HepG2 (cell line): ENCODE results near the gene ALKBH2. TPM values are rescaled to one million over a fixed set of nuclear protein-coding genes. Genes with fewer than 3 reads are reported as not detected.

ENCODE experiments used
- CCDC6 ChIP-seq: sonication (generic); formaldehyde crosslinking; IDR thresholded peaks from 2 replicates; pipeline ENCODE4 v1.8.1; 2022; ENCODE audit warnings: mild to moderate bottlenecking, missing genetic modification reagents, moderate library complexity
- DBP ChIP-seq: sonication (generic); formaldehyde crosslinking; IDR thresholded peaks from 2 replicates; pipeline ENCODE4 v1.4.0; 2020; ENCODE audit warnings: missing genetic modification reagents; ENCODE audit errors: not compliant biosample characterization
- HDAC2 ChIP-seq: sonication (generic); formaldehyde crosslinking; IDR thresholded peaks from 2 replicates; pipeline ENCODE4 v1.4.0; 2020; ENCODE audit warnings: missing genetic modification reagents
- HOXA3 ChIP-seq: sonication (generic); formaldehyde crosslinking; IDR thresholded peaks from 2 replicates; pipeline ENCODE4 v1.5.0; 2020; ENCODE audit warnings: missing genetic modification reagents
- KAT7 ChIP-seq: IDR thresholded peaks from 2 replicates; pipeline ENCODE4 v1.6.1; 2018; ENCODE audit warnings: borderline replicate concordance, missing compliant biosample characterization
- MXD3 ChIP-seq: IDR thresholded peaks from 2 replicates; pipeline ENCODE4 v1.6.1; 2016; ENCODE audit warnings: mild to moderate bottlenecking, missing biosample characterization, missing genetic modification reagents
- NCOR1 ChIP-seq: fragments of 200-600 bp; sonication (generic); IDR thresholded peaks from 2 replicates; pipeline ENCODE4 v1.7.0; 2017; ENCODE audit warnings: antibody characterized with exemption, low read length, borderline replicate concordance
- NRL ChIP-seq: sonication (generic); formaldehyde crosslinking; IDR thresholded peaks from 2 replicates; pipeline ENCODE4 v1.5.0; 2020; ENCODE audit warnings: missing genetic modification reagents, mild to moderate bottlenecking, moderate library complexity, borderline replicate concordance
- ZNF124 ChIP-seq: sonication (generic); formaldehyde crosslinking; IDR thresholded peaks from 2 replicates; pipeline ENCODE4 v1.4.0; 2020; ENCODE audit warnings: missing genetic modification reagents
- ZNF274 ChIP-seq: sonication (generic); formaldehyde crosslinking; IDR thresholded peaks from 2 replicates; pipeline ENCODE4 v1.5.1; 2020; ENCODE audit warnings: mild to moderate bottlenecking, missing genetic modification reagents
- ZNF430 ChIP-seq: sonication (generic); formaldehyde crosslinking; IDR thresholded peaks from 2 replicates; pipeline ENCODE4 v1.9.0; 2021; ENCODE audit warnings: mild to moderate bottlenecking, missing genetic modification reagents
- ZNF749 ChIP-seq: sonication (generic); formaldehyde crosslinking; IDR thresholded peaks from 2 replicates; pipeline ENCODE4 v1.8.0; 2022; ENCODE audit warnings: mild to moderate bottlenecking, missing genetic modification reagents, moderate library complexity, borderline replicate concordance
- ZNF790 ChIP-seq: sonication (generic); formaldehyde crosslinking; IDR thresholded peaks from 2 replicates; pipeline ENCODE4 v1.8.0; 2022; ENCODE audit warnings: missing genetic modification reagents, mild to moderate bottlenecking, borderline replicate concordance
- polyA plus RNA-seq, 8 experiments: library from polyadenylated mRNA; depleted of rRNA in 3 of 8; stranded (reverse) in 7 of 8; unstranded in 1 of 8; fragments of >200 nt; fragmentation: Illumina TruSeq in 4 of 8; extraction: Trizol in 4 of 8; gene quantifications; 2 replicates each; pipeline versions ENCODE4 v1.2.1 to v1.2.3, GENCODE V29; 2011 to 2016; ENCODE audit warnings: low read depth in 4 of 8, missing spikeins in 1 of 8, mixed read lengths in 1 of 8; ENCODE audit not compliant: insufficient read depth in 1 of 8
- total RNA-seq, 5 experiments: library from RNA; depleted of rRNA; stranded (reverse); fragments of >200 nt; fragmentation: Illumina TruSeq; extraction: Trizol; gene quantifications; 2 replicates each; pipeline ENCODE4 v1.2.3, GENCODE V29; 2016; ENCODE audit warnings: low read depth in 1 of 5
- TF ChIP-seq, protein P1 (sequence below): sonication (generic); formaldehyde crosslinking; IDR thresholded peaks from 2 replicates; pipeline ENCODE4 v1.5.0; 2020; ENCODE audit warnings: missing genetic modification reagents
- TF ChIP-seq, protein P2 (sequence below): IDR thresholded peaks from 2 replicates; pipeline ENCODE4 v1.4.0; 2020; ENCODE audit warnings: mild to moderate bottlenecking, missing genetic modification reagents
- TF ChIP-seq, protein P3 (sequence below): sonication (generic); formaldehyde crosslinking; IDR thresholded peaks from 2 replicates; pipeline ENCODE4 v1.4.0; 2020; ENCODE audit warnings: missing genetic modification reagents

The ALKBH2 gene
- total and polyA plus RNA-seq, 2 of the 13 experiments (the other 11 are each of a cell fraction or from before 2014, with no cell fraction given): 21.0 to 40.5 TPM

DNA sequence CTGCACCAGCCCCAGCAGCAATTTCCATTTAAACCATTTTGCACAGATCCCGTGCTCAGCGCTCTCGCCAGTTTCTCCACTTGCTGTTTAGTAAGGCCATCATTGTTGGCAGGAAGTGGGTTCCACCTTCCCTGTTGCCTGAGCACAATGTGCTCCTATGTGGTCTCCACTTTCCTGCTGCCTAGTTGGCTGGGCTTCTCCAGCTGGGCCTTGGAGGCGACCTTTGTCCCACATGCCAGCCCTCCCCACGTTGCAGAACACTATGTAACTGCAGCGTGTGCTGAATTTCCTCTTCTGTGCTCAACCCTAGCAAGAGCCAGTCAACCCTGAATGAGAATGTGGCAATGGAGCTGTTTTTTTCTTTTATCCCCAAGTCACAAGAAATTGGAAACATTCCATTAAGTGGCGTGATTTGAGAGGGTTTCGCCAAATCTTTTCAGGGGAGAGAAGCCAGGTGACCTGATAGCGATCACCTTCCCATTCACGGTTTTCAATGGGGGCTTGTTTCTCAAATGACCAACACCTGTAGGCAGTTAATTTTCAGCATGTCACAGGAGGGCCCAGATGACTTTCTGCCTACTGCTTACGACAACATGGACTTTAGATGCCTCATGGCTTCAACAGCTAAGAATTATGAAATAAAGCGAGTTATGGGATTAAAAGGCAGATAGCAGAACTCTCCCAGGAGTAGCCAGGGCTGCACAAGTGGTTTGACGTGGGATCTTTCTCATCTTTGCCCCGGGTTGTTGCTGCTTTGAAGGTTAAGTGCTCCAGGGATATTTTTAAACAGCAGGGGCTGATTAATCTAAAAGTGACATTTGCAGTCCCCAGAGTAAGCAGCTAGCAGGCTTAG, 22.7 kb upstream of the ALKBH2 start, which contains the start of gene ACACB (continued):
- no peak for TF ChIP-seq DBP (CRISPR knock-in tag)
- no peak for TF ChIP-seq ZNF790 (CRISPR knock-in tag)
- 0 out of 2 replicates have a peak, but pooled peaks have one; percentile 33 for TF ChIP-seq ZNF124 (CRISPR knock-in tag)
- no peak for TF ChIP-seq ZNF749
- TF ChIP-seq NRL (CRISPR knock-in tag): peak; percentile 64; the same call in 1 of the 2 replicates
- peak; percentile 83 for TF ChIP-seq HDAC2 (CRISPR knock-in tag)
- TF ChIP-seq MXD3 (CRISPR knock-in tag): peak; percentile 42; the same call in 1 of the 2 replicates
- TF ChIP-seq HOXA3 (CRISPR knock-in tag): peak; percentile 80; the same call in 1 of the 2 replicates
- TF ChIP-seq, protein P1, sequence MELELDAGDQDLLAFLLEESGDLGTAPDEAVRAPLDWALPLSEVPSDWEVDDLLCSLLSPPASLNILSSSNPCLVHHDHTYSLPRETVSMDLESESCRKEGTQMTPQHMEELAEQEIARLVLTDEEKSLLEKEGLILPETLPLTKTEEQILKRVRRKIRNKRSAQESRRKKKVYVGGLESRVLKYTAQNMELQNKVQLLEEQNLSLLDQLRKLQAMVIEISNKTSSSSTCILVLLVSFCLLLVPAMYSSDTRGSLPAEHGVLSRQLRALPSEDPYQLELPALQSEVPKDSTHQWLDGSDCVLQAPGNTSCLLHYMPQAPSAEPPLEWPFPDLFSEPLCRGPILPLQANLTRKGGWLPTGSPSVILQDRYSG (CRISPR knock-in tag): no peak
- TF ChIP-seq, protein P2, sequence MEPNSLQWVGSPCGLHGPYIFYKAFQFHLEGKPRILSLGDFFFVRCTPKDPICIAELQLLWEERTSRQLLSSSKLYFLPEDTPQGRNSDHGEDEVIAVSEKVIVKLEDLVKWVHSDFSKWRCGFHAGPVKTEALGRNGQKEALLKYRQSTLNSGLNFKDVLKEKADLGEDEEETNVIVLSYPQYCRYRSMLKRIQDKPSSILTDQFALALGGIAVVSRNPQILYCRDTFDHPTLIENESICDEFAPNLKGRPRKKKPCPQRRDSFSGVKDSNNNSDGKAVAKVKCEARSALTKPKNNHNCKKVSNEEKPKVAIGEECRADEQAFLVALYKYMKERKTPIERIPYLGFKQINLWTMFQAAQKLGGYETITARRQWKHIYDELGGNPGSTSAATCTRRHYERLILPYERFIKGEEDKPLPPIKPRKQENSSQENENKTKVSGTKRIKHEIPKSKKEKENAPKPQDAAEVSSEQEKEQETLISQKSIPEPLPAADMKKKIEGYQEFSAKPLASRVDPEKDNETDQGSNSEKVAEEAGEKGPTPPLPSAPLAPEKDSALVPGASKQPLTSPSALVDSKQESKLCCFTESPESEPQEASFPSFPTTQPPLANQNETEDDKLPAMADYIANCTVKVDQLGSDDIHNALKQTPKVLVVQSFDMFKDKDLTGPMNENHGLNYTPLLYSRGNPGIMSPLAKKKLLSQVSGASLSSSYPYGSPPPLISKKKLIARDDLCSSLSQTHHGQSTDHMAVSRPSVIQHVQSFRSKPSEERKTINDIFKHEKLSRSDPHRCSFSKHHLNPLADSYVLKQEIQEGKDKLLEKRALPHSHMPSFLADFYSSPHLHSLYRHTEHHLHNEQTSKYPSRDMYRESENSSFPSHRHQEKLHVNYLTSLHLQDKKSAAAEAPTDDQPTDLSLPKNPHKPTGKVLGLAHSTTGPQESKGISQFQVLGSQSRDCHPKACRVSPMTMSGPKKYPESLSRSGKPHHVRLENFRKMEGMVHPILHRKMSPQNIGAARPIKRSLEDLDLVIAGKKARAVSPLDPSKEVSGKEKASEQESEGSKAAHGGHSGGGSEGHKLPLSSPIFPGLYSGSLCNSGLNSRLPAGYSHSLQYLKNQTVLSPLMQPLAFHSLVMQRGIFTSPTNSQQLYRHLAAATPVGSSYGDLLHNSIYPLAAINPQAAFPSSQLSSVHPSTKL (CRISPR knock-in tag): peak; percentile 83
- TF ChIP-seq NCOR1: peak; percentile 72; the same call in 1 of the 2 replicates
- TF ChIP-seq, protein P3, sequence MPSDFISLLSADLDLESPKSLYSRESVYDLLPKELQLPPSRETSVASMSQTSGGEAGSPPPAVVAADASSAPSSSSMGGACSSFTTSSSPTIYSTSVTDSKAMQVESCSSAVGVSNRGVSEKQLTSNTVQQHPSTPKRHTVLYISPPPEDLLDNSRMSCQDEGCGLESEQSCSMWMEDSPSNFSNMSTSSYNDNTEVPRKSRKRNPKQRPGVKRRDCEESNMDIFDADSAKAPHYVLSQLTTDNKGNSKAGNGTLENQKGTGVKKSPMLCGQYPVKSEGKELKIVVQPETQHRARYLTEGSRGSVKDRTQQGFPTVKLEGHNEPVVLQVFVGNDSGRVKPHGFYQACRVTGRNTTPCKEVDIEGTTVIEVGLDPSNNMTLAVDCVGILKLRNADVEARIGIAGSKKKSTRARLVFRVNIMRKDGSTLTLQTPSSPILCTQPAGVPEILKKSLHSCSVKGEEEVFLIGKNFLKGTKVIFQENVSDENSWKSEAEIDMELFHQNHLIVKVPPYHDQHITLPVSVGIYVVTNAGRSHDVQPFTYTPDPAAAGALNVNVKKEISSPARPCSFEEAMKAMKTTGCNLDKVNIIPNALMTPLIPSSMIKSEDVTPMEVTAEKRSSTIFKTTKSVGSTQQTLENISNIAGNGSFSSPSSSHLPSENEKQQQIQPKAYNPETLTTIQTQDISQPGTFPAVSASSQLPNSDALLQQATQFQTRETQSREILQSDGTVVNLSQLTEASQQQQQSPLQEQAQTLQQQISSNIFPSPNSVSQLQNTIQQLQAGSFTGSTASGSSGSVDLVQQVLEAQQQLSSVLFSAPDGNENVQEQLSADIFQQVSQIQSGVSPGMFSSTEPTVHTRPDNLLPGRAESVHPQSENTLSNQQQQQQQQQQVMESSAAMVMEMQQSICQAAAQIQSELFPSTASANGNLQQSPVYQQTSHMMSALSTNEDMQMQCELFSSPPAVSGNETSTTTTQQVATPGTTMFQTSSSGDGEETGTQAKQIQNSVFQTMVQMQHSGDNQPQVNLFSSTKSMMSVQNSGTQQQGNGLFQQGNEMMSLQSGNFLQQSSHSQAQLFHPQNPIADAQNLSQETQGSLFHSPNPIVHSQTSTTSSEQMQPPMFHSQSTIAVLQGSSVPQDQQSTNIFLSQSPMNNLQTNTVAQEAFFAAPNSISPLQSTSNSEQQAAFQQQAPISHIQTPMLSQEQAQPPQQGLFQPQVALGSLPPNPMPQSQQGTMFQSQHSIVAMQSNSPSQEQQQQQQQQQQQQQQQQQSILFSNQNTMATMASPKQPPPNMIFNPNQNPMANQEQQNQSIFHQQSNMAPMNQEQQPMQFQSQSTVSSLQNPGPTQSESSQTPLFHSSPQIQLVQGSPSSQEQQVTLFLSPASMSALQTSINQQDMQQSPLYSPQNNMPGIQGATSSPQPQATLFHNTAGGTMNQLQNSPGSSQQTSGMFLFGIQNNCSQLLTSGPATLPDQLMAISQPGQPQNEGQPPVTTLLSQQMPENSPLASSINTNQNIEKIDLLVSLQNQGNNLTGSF (CRISPR knock-in tag): no peak
- TF ChIP-seq CCDC6 (CRISPR knock-in tag): 0 out of 2 replicates have a peak, but pooled peaks have one; percentile 31
- TF ChIP-seq ZNF430 (CRISPR knock-in tag): peak; percentile 41
- TF ChIP-seq ZNF274 (CRISPR knock-in tag): peak; percentile 62; the same call in 1 of the 2 replicates
- TF ChIP-seq KAT7 (CRISPR knock-in tag): peak; percentile 45; the same call in 1 of the 2 replicates
